SU-DHL-6 (cell line): ENCODE measurements around the gene CHMP1A.
"Not testable (repeated sequence)": the region's sequence is repeated elsewhere in the genome, so short reads cannot be mapped to it uniquely, and the experiment has no call there.

ENCODE experiments used
- CTCF ChIP-seq: fragments of 200-600 bp; sonication (generic); IDR thresholded peaks from one replicate; pipeline ENCODE4 v1.5.1; 2017; ENCODE audit warnings: antibody characterized with exemption, mild to moderate bottlenecking, low read length, moderate library complexity; ENCODE audit not compliant: insufficient read depth, poor library complexity, severe bottlenecking
- EZH2phosphoT487 ChIP-seq: fragments of 200-600 bp; sonication (generic), shearing (Covaris generic); conservative IDR thresholded peaks from 2 replicates; pipeline ENCODE4 v1.6.1; 2018; ENCODE audit warnings: mild to moderate bottlenecking, antibody characterized with exemption, low read length, moderate library complexity, mixed read lengths

- not testable (repeated sequence) for TF ChIP-seq CTCF, EZH2phosphoT487
Measured at GRCh38 chr16:89671565-89671964, 14.1 kb upstream of the CHMP1A start.
